K562 (cell line): ENCODE results near the gene SPON1. TPM values are rescaled to one million over a fixed set of nuclear protein-coding genes. Genes with fewer than 3 reads are reported as not detected.

Source experiments
- ATF3 ChIP-seq, 2 experiments: fragments of 450-650 bp in 1 of 2; sonication (generic) in 1 of 2; formaldehyde crosslinking in 1 of 2; IDR thresholded peaks in 1 of 2; conservative IDR thresholded peaks in 1 of 2; 2 replicates each; pipeline versions ENCODE4 v1.6.1 to v1.8.1; 2016 to 2023; ENCODE audit warnings: mild to moderate bottlenecking in 2 of 2, moderate library complexity in 2 of 2, inconsistent platforms in 1 of 2, missing genetic modification reagents in 1 of 2
- CBFB ChIP-seq: sonication (generic); formaldehyde crosslinking; IDR thresholded peaks from 2 replicates; pipeline ENCODE4 v1.4.0; 2020; ENCODE audit warnings: mild to moderate bottlenecking, missing genetic modification reagents
- EZH2 ChIP-seq: IDR thresholded peaks from 2 replicates; pipeline ENCODE4 v1.6.1; 2012; ENCODE audit warnings: low read depth, mild to moderate bottlenecking, inconsistent platforms, low read length, borderline replicate concordance
- FOXA1 ChIP-seq: fragments of 450-650 bp; IDR thresholded peaks from 2 replicates; pipeline ENCODE4 v1.6.1; 2016; ENCODE audit warnings: mild to moderate bottlenecking, borderline replicate concordance
- HCFC1 ChIP-seq: IDR thresholded peaks from 2 replicates; pipeline ENCODE4 v1.6.1; 2012; ENCODE audit warnings: low read depth, low read length, improper control_type of control experiment
- KAT7 ChIP-seq: sonication (generic); formaldehyde crosslinking; IDR thresholded peaks from 2 replicates; pipeline ENCODE4 v1.8.0; 2022; ENCODE audit warnings: missing genetic modification reagents, mild to moderate bottlenecking, borderline replicate concordance
- MBD1 ChIP-seq: fragments of 250-450 bp; sonication (Bioruptor Pico); IDR thresholded peaks from 2 replicates; pipeline ENCODE4 v1.8.0; 2022; ENCODE audit warnings: inconsistent platforms
- MTA1 ChIP-seq: fragments of 450-650 bp; IDR thresholded peaks from 2 replicates; pipeline ENCODE4 v1.6.1; 2017; ENCODE audit warnings: borderline replicate concordance
- PML ChIP-seq: IDR thresholded peaks from 2 replicates; pipeline ENCODE4 v1.6.1; 2012; ENCODE audit warnings: low read length, inconsistent platforms
- RBFOX2 ChIP-seq: fragments of 200-400 bp; formaldehyde crosslinking; IDR thresholded peaks from 2 replicates; pipeline ENCODE4 v1.6.1; 2017; ENCODE audit warnings: low read depth, mild to moderate bottlenecking, low read length, moderate library complexity
- RBM39 ChIP-seq: fragments of 200-400 bp; formaldehyde crosslinking; optimal IDR thresholded peaks from 2 replicates; pipeline ENCODE3; 2018; ENCODE audit warnings: low read depth, low read length
- UBTF ChIP-seq, 2 experiments: IDR thresholded peaks; 2 replicates each; pipeline ENCODE4 v1.6.1; 2012; ENCODE audit warnings: improper control_type of control experiment in 2 of 2, low read depth in 2 of 2, low read length in 2 of 2, borderline replicate concordance in 1 of 2
- ZNF407 ChIP-seq: fragments of 450-650 bp; IDR thresholded peaks from 2 replicates; pipeline ENCODE4 v1.6.1; 2016; ENCODE audit warnings: low read depth
- polyA plus RNA-seq, 8 experiments: library from polyadenylated mRNA; depleted of rRNA in 4 of 8; stranded (reverse) in 5 of 8; unstranded in 3 of 8; fragments of >200 nt; fragmentation: Nextera tagmentation in 2 of 8; fragmentation: Illumina TruSeq in 1 of 8; extraction: Ambion mirVana in 2 of 8; extraction: Trizol in 1 of 8; gene quantifications; 2 replicates each; pipeline versions ENCODE4 v1.2.1 to v1.2.3, GENCODE V29; 2011 to 2014; ENCODE audit warnings: inconsistent platforms in 1 of 8, missing spikeins in 1 of 8
- total RNA-seq, 7 experiments: library from RNA; depleted of rRNA in 6 of 7; stranded (reverse); fragments of >200 nt in 6 of 7; fragmentation: Illumina TruSeq in 2 of 7; extraction: Trizol in 2 of 7; gene quantifications; 2 replicates each; pipeline versions ENCODE4 v1.2.1 to v1.2.3, GENCODE V29; 2011 to 2021; ENCODE audit warnings: low replicate concordance in 1 of 7

Gene SPON1
- total and polyA plus RNA-seq, 9 of the 15 experiments (the other 6 are each of a cell fraction or from before 2014, with no cell fraction given), result 0.04 to 0.06 TPM; not detected in 7

- TF ChIP-seq HCFC1 (no peak), UBTF (IDR thresholded peaks at IDR 0.05; ENCODE audit: borderline replicate concordance in 1 of 2, low read depth in 2 of 2, low read length in 2 of 2) (no peak), FOXA1 (no peak), ATF3 (IDR thresholded peaks at IDR 0.05) (peak; percentile 81), ATF3 (CRISPR knock-in tag; conservative IDR thresholded peaks at IDR 0.05) (no peak), ZNF407 (no peak), CBFB (no peak), PML (no peak), EZH2 (no peak), MTA1 (no peak), MBD1 (CRISPR knock-in tag) (no peak), KAT7 (CRISPR knock-in tag) (no peak), RBFOX2 (no peak), RBM39 (no peak)
These were observed 37.7 kb upstream of the SPON1 start (continued) for GRCh38 chr11:13924801-13925327.
